Breast epithelium (tissue), 3 donors: ENCODE results near the gene TMEM267.
"Not testable (repeated sequence)": the region's sequence is repeated elsewhere in the genome, so short reads cannot be mapped to it uniquely, and the experiment has no call there.

Experiments used
- POLR2A ChIP-seq: fragments of 450-650 bp; IDR thresholded peaks from one replicate; pipeline ENCODE4 v1.6.1; 2016; ENCODE audit warnings: antibody characterized with exemption, mild to moderate bottlenecking, moderate library complexity
- POLR2AphosphoS5 ChIP-seq, 3 donors: sonication (generic); formaldehyde crosslinking; IDR thresholded peaks; one replicate each; pipeline ENCODE4 v1.6.1; 2017; ENCODE audit warnings: antibody characterized with exemption in 3 of 3
- TF ChIP-seq, protein P1 (sequence below), 3 donors: fragments of 450-650 bp; IDR thresholded peaks; one replicate each; pipeline ENCODE4 v1.5.1; 2016 to 2017; ENCODE audit warnings: antibody characterized with exemption in 3 of 3, mild to moderate bottlenecking in 3 of 3, moderate library complexity in 3 of 3

DNA sequence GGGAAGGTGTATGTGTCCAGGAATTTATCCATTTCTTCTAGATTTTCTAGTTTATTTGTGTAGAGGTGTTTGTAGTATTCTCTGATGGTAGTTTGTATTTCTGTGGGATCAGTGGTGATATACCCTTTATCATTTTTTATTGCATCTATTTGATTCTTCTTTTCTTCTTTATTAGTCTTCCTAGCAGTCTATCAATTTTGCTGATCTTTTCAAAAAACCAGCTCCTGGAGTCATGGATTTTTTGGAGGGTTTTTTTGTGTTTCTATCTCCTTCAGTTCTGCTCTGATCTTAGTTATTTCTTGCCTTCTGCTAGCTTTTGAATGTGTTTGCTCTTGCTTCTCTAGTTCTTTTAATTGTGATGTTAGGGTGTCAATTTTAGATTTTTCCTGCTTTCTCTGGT lies 42.1 kb downstream of the TMEM267 start:
- TF ChIP-seq, protein P1, sequence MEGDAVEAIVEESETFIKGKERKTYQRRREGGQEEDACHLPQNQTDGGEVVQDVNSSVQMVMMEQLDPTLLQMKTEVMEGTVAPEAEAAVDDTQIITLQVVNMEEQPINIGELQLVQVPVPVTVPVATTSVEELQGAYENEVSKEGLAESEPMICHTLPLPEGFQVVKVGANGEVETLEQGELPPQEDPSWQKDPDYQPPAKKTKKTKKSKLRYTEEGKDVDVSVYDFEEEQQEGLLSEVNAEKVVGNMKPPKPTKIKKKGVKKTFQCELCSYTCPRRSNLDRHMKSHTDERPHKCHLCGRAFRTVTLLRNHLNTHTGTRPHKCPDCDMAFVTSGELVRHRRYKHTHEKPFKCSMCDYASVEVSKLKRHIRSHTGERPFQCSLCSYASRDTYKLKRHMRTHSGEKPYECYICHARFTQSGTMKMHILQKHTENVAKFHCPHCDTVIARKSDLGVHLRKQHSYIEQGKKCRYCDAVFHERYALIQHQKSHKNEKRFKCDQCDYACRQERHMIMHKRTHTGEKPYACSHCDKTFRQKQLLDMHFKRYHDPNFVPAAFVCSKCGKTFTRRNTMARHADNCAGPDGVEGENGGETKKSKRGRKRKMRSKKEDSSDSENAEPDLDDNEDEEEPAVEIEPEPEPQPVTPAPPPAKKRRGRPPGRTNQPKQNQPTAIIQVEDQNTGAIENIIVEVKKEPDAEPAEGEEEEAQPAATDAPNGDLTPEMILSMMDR (IDR thresholded peaks at IDR 0.05), result not testable (repeated sequence)
- not testable (repeated sequence) for TF ChIP-seq POLR2AphosphoS5 (IDR thresholded peaks at IDR 0.05); POLR2A
